ENCODE results near the gene ZNF428.

ZNF428 gene

GRCh38 chr19:43610493-43610892 is 8.9 kb downstream of the ZNF428 start:
- H3K9me2 ChIP-seq (ENCODE audit: low read depth, low read length), result no peaks in the 10 kb centered on the region
- H3F3A ChIP-seq (ENCODE audit: insufficient read depth, low read length), result no peaks in the 10 kb centered on the region
- H3K9me3 ChIP-seq (ENCODE audit: low read length), result no peaks in the 10 kb centered on the region
- TF ChIP-seq EZH2 (IDR thresholded peaks at IDR 0.05; ENCODE audit: borderline replicate concordance, low read length) (no peak), CTCF (IDR thresholded peaks at IDR 0.05; ENCODE audit: low read length) (no peak)
- H3K4me1 ChIP-seq (ENCODE audit: insufficient read depth, low read length, severe bottlenecking), result no peaks in the 10 kb centered on the region
- H4K20me1 ChIP-seq (ENCODE audit: insufficient read depth, low read length), result no peaks in the 10 kb centered on the region
- H3K27me3 ChIP-seq (ENCODE audit: insufficient read depth, low read length), result no peaks in the 10 kb centered on the region
- no peak overlapping the region for H3K27ac ChIP-seq (ENCODE audit: low read depth, low read length, poor library complexity, severe bottlenecking)
- H3K4me2 ChIP-seq (ENCODE audit: low read length), result no peak overlapping the region
- H3K4me3 ChIP-seq (ENCODE audit: low read depth, low read length, poor library complexity, severe bottlenecking), result no peak overlapping the region
- H3K79me2 ChIP-seq (ENCODE audit: insufficient read depth, low read length), result 0 out of 2 replicates have a peak, but pooled peaks cover 6% of the 10 kb centered on the region
- H2AFZ ChIP-seq (ENCODE audit: low read length), result no peak overlapping the region
- no peak overlapping the region for H3K9ac ChIP-seq (ENCODE audit: low read length)
- peaks cover 63% of the 10 kb centered on the region for H3K36me3 ChIP-seq (ENCODE audit: insufficient read depth, low read length)

- Histone ChIP-seq H3K27ac (ENCODE audit: low read depth, low read length, poor library complexity, severe bottlenecking) (no peak overlapping the region), H4K20me1 (ENCODE audit: insufficient read depth, low read length) (no peaks in the 10 kb centered on the region), H2AFZ (ENCODE audit: low read length) (no peak overlapping the region), H3K27me3 (ENCODE audit: insufficient read depth, low read length) (no peaks in the 10 kb centered on the region), H3K9me2 (ENCODE audit: low read depth, low read length) (no peaks in the 10 kb centered on the region), H3K4me2 (ENCODE audit: low read length) (no peak overlapping the region), H3K9me3 (ENCODE audit: low read length) (no peaks in the 10 kb centered on the region), H3K79me2 (ENCODE audit: insufficient read depth, low read length) (0 out of 2 replicates have a peak, but pooled peaks cover 1% of the 10 kb centered on the region), H3K36me3 (ENCODE audit: insufficient read depth, low read length) (peaks cover 68% of the 10 kb centered on the region), H3K4me1 (ENCODE audit: insufficient read depth, low read length, severe bottlenecking) (no peaks in the 10 kb centered on the region), H3K4me3 (ENCODE audit: low read depth, low read length, poor library complexity, severe bottlenecking) (no peak overlapping the region), H3K9ac (ENCODE audit: low read length) (no peak overlapping the region), H3F3A (ENCODE audit: insufficient read depth, low read length) (no peaks in the 10 kb centered on the region)
- TF ChIP-seq EZH2 (IDR thresholded peaks at IDR 0.05; ENCODE audit: borderline replicate concordance, low read length) (no peak), CTCF (IDR thresholded peaks at IDR 0.05; ENCODE audit: low read length) (no peak)
Observed at GRCh38 chr19:43609872-43610271, 9.6 kb downstream of the ZNF428 start.

- H3K4me1 ChIP-seq (ENCODE audit: insufficient read depth, low read length, severe bottlenecking), result no peaks in the 10 kb centered on the region
- no peaks in the 10 kb centered on the region for H4K20me1 ChIP-seq (ENCODE audit: insufficient read depth, low read length)
- no peak overlapping the region for H3K9ac ChIP-seq (ENCODE audit: low read length)
- no peak overlapping the region for H3K4me2 ChIP-seq (ENCODE audit: low read length)
- no peaks in the 10 kb centered on the region for H3F3A ChIP-seq (ENCODE audit: insufficient read depth, low read length)
- no peaks in the 10 kb centered on the region for H3K27me3 ChIP-seq (ENCODE audit: insufficient read depth, low read length)
- H3K4me3 ChIP-seq (ENCODE audit: low read depth, low read length, poor library complexity, severe bottlenecking), result no peak overlapping the region
- no peak overlapping the region for H3K27ac ChIP-seq (ENCODE audit: low read depth, low read length, poor library complexity, severe bottlenecking)
- H2AFZ ChIP-seq (ENCODE audit: low read length), result no peak overlapping the region
- peaks cover 57% of the 10 kb centered on the region for H3K36me3 ChIP-seq (ENCODE audit: insufficient read depth, low read length)
- TF ChIP-seq CTCF (IDR thresholded peaks at IDR 0.05; ENCODE audit: low read length) (no peak), EZH2 (IDR thresholded peaks at IDR 0.05; ENCODE audit: borderline replicate concordance, low read length) (no peak)
- no peaks in the 10 kb centered on the region for H3K79me2 ChIP-seq (ENCODE audit: insufficient read depth, low read length)
- H3K9me3 ChIP-seq (ENCODE audit: low read length), result no peaks in the 10 kb centered on the region
- no peaks in the 10 kb centered on the region for H3K9me2 ChIP-seq (ENCODE audit: low read depth, low read length)
Observed at GRCh38 chr19:43607238-43608205, 11.9 kb downstream of the ZNF428 start.

Data from OCI-LY1 (cell line).